GM12874 (cell line): Measurements from ENCODE around the gene SPATS2L.

Experiments used
- TF ChIP-seq, protein P1 (sequence below): IDR thresholded peaks from 2 replicates; pipeline ENCODE4 v1.5.1; 2011; ENCODE audit warnings: low read depth, mild to moderate bottlenecking, control low read depth, low read length, moderate library complexity; ENCODE audit not compliant: insufficient read depth

SPATS2L gene

GRCh38 chr2:200322607-200323006 lies 16.1 kb downstream of the SPATS2L start:
- TF ChIP-seq, protein P1, sequence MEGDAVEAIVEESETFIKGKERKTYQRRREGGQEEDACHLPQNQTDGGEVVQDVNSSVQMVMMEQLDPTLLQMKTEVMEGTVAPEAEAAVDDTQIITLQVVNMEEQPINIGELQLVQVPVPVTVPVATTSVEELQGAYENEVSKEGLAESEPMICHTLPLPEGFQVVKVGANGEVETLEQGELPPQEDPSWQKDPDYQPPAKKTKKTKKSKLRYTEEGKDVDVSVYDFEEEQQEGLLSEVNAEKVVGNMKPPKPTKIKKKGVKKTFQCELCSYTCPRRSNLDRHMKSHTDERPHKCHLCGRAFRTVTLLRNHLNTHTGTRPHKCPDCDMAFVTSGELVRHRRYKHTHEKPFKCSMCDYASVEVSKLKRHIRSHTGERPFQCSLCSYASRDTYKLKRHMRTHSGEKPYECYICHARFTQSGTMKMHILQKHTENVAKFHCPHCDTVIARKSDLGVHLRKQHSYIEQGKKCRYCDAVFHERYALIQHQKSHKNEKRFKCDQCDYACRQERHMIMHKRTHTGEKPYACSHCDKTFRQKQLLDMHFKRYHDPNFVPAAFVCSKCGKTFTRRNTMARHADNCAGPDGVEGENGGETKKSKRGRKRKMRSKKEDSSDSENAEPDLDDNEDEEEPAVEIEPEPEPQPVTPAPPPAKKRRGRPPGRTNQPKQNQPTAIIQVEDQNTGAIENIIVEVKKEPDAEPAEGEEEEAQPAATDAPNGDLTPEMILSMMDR: no peak

- TF ChIP-seq, protein P1: no peak
These were observed 17.9 kb downstream of the SPATS2L start for GRCh38 chr2:200324362-200324761.

DNA sequence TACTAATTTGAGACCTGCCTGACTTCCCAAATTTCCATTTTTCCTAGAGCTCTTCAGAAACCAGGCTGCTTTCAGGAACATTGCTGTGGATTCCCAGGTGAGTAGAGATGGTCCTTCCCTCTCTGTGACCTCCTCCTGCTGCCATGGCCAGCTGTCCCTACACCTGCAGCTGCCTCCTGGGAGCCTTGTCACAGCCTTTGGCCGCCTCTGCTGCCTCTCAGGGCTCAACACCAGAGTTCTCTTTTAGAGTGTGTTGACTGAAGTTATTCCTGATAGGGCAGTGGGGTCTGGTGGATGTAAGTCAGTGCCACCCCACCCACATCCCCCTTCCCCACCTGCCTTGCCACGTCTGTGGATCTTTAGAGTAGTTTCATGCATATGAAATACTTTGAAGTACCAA lies 22.9 kb downstream of the SPATS2L start:
- TF ChIP-seq, protein P1: no peak

GRCh38 chr2:200329798-200330197 lies 23.3 kb downstream of the SPATS2L start:
- TF ChIP-seq, protein P1: no peak

- TF ChIP-seq, protein P1: no peak
These were observed 24.0 kb downstream of the SPATS2L start for GRCh38 chr2:200330351-200331060.

- TF ChIP-seq, protein P1: no peak
These were observed 24.5 kb downstream of the SPATS2L start for GRCh38 chr2:200331061-200331400.

GRCh38 chr2:200335657-200336056 lies 29.2 kb downstream of the SPATS2L start:
- TF ChIP-seq, protein P1: no peak
